ENCODE measurements around the gene SPACA6. TPM values are rescaled to one million over a fixed set of nuclear protein-coding genes. Genes with fewer than 3 reads are reported as not detected.
"Not testable (repeated sequence)": the region's sequence is repeated elsewhere in the genome, so short reads cannot be mapped to it uniquely, and the experiment has no call there.

SPACA6 gene
- total RNA-seq, 1 donor from 2014 or later: 11.8 TPM

DNA sequence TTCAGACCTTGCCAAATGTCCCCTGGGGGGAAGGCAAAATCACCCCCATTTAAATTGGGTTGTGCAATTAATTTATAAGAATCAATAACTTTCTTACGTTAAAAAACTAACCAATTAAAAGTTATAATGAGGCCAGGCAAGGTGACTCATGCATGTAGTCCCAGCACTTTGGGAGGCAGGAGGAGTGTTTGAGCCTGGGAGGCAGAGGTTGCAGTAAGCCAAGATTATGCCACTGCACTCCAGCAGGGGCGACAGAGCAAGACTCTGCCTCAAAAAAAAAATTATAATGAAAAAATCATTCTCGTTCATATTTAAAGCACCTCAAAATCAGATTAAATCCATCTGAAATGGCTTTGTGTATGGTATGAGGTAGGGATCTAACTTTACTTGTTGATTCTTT lies 28.1 kb upstream of the SPACA6 start:
- intact Hi-C loops (cut with micrococcal nuclease): no loop called here
- peaks cover 55% of the 10 kb centered on the region for H3K27me3 ChIP-seq (ENCODE audit: low read depth)
- H3K4me3 ChIP-seq: no peak overlapping the region

DNA sequence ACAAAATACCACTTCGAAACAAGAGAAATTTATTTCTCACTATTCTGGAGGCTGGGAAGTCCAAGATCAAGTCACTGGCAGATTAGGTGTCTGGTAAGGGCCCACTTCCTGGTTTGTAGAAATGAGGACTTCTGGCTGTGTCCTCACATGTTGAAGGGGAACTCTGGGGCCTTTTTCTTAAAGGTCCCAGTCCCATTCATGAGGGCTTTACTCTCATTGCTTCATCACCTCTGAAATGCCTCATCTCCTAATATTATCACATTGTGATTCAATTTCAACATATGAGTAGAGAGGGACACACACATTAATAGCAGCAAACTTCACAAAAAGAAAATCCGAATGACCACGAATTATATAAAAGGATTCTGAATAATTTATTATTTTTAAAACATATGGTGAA lies 24.9 kb upstream of the SPACA6 start:
- H3K4me3 ChIP-seq: no peak overlapping the region
- no peaks in the 10 kb centered on the region for H3K4me1 ChIP-seq
- TF ChIP-seq, protein P1, sequence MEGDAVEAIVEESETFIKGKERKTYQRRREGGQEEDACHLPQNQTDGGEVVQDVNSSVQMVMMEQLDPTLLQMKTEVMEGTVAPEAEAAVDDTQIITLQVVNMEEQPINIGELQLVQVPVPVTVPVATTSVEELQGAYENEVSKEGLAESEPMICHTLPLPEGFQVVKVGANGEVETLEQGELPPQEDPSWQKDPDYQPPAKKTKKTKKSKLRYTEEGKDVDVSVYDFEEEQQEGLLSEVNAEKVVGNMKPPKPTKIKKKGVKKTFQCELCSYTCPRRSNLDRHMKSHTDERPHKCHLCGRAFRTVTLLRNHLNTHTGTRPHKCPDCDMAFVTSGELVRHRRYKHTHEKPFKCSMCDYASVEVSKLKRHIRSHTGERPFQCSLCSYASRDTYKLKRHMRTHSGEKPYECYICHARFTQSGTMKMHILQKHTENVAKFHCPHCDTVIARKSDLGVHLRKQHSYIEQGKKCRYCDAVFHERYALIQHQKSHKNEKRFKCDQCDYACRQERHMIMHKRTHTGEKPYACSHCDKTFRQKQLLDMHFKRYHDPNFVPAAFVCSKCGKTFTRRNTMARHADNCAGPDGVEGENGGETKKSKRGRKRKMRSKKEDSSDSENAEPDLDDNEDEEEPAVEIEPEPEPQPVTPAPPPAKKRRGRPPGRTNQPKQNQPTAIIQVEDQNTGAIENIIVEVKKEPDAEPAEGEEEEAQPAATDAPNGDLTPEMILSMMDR (IDR thresholded peaks at IDR 0.05; ENCODE audit: borderline replicate concordance): no peak
- H3K27me3 ChIP-seq (ENCODE audit: low read depth): peaks cover 40% of the 10 kb centered on the region
- H3K9me3 ChIP-seq (replicated peaks): no peaks in the 10 kb centered on the region
- intact Hi-C loops (cut with micrococcal nuclease): no loop called here
- H3K27ac ChIP-seq (replicated peaks): no peak overlapping the region
- DNase-seq: no peak
- H3K36me3 ChIP-seq: no peaks in the 10 kb centered on the region

More for the DNA sequence above, 28.1 kb upstream of the SPACA6 start:
- Histone ChIP-seq H3K4me1 (no peaks in the 10 kb centered on the region), H3K36me3 (no peaks in the 10 kb centered on the region), H3K27ac (replicated peaks) (no peak overlapping the region), H3K9me3 (replicated peaks) (no peaks in the 10 kb centered on the region)
- no peak for DNase-seq
- TF ChIP-seq, protein P1 (IDR thresholded peaks at IDR 0.05; ENCODE audit: borderline replicate concordance): no peak

DNA sequence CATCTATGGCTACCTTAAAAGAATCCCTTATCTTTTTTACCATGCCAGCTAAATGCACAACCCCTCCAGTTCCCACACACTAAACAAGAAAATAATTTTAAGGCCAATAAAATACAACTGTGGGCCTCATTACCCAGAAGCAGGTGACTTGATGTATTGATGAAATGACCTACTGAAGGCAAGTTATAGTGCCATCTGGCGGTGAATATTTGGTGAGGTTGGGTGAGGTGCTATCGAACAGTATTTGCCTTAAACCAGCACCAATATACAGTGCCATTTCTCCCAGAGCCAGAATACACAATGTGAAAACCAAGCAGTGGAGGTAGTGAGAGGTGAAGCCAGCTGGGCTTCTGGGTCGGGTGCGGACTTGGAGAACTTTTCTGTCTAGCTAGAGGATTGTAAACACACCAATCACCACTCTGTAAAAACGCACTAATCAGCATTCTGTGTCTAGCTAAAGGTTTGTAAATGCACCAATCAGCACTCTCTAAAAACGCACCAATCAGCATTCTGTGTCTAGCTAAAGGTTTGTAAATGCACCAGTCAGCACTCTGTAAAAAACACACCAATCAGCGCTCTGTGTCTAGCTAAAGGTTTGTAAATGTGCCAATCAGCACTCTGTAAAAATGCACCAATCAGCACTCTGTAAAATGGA lies 17.1 kb upstream of the SPACA6 start:
- H3K4me3 ChIP-seq; intact Hi-C loops (cut with micrococcal nuclease); H3K36me3 ChIP-seq; H3K27ac ChIP-seq (replicated peaks); H3K4me1 ChIP-seq; DNase-seq; H3K9me3 ChIP-seq (replicated peaks): not testable (repeated sequence)
- TF ChIP-seq, protein P1 (IDR thresholded peaks at IDR 0.05; ENCODE audit: borderline replicate concordance): peak; percentile 57
- H3K27me3 ChIP-seq (ENCODE audit: low read depth): peaks cover 11% of the 10 kb centered on the region

DNA sequence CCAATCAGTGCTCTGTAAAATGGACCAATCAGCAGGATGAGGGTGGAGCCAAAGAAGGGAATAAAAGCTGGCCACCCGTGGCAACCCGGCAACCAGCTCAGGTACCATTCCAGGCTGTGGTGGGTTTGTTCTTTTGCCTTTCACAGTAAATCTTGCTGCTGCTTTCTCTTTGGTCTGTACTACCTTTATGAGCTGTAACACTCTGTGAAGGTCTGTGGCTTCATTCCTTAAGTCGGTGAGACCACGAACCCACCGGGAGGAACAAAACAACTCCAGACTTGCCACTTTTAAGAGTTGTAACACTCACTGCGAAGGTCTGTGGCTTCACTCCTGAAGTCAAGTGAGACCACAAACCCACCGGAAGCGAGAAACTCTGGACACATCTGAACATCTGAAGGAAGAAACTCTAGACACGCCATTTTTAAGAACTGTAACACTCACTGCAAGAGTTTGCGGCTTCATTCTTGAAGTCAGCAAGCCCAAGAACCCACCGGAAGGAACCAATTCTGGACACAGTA lies 16.5 kb upstream of the SPACA6 start:
- no peaks in the 10 kb centered on the region for H3K4me1 ChIP-seq
- intact Hi-C loops (cut with micrococcal nuclease): no loop called here
- no peak for DNase-seq
- no peak overlapping the region for H3K4me3 ChIP-seq
- H3K9me3 ChIP-seq (replicated peaks): no peaks in the 10 kb centered on the region
- no peaks in the 10 kb centered on the region for H3K36me3 ChIP-seq
- TF ChIP-seq, protein P1 (IDR thresholded peaks at IDR 0.05; ENCODE audit: borderline replicate concordance): no peak
- H3K27me3 ChIP-seq (ENCODE audit: low read depth): peaks cover 11% of the 10 kb centered on the region
- H3K27ac ChIP-seq (replicated peaks): no peak overlapping the region

DNA sequence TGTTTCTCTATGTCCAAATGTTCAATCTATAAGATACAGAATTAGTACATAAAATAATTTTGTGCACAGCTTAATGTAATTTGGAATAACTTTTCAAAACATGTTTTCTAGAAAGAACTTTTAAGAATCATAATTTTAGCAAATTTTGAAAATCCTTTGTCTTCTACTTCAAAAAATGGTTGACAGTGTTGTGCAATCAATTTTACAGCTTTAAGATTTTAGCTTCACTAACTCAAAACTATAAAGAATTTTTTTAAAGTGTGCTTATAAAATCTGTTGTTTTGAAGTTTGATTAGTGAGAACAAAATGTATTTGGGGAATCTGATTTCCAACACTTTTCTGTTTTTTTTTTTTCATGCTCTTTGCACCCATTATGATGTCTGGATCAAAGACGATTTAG lies 12.7 kb upstream of the SPACA6 start:
- Histone ChIP-seq H3K4me1 (no peaks in the 10 kb centered on the region), H3K27ac (replicated peaks) (no peak overlapping the region), H3K9me3 (replicated peaks) (no peaks in the 10 kb centered on the region), H3K27me3 (ENCODE audit: low read depth) (peaks cover 11% of the 10 kb centered on the region), H3K4me3 (no peak overlapping the region), H3K36me3 (no peaks in the 10 kb centered on the region)
- intact Hi-C loops (cut with micrococcal nuclease): no loop called here
- DNase-seq: no peak
- TF ChIP-seq, protein P1 (IDR thresholded peaks at IDR 0.05; ENCODE audit: borderline replicate concordance): no peak
